Measurements from ENCODE around the gene ALOXE3. TPM values are rescaled to one million over a fixed set of nuclear protein-coding genes. Genes with fewer than 3 reads are reported as not detected.
A peak's percentile ranks its signal among the peaks of the same experiment; 100 is the strongest.

The ALOXE3 gene
- polyA plus RNA-seq, 3 donors: not detected

GRCh38 chr17:8153525-8153956, 35.2 kb upstream of the ALOXE3 start:
- H3K9me3 ChIP-seq (replicated peaks in 1 of 2; ENCODE audit: control insufficient read depth in 1 of 2, insufficient read depth in 1 of 2, low read length in 2 of 2): no peaks in the 10 kb centered on the region
- intact Hi-C loops (cut with micrococcal nuclease): loop anchor here in 1 of 2 donors (5.0 to 10.0 kb wide), 2 partner anchors 34 to 319 kb away; partner anchors contain the start of gene KDM6B
- Mint-ChIP-seq H3K9me3 (peaks cover 0 to 4% (median 0%) of the 10 kb centered on the region in 7 donors), H3K4me3 (peak overlapping the region in 1 of 2 donors; percentile 82), H3K4me1 (peaks cover 34% of the 10 kb centered on the region), H3K27ac (no peak overlapping the region), H3K27me3 (ENCODE audit: low read depth in 3 of 3) (peaks cover 0 to 12% (median 0%) of the 10 kb centered on the region in 3 donors), H3K36me3 (peaks cover 34 to 36% of the 10 kb centered on the region in 2 donors)
- peak overlapping the region; percentile 83 to 99 for H3K27ac ChIP-seq (ENCODE audit: low read depth in 1 of 2, low read length in 2 of 2)
- TF ChIP-seq CTCF (IDR thresholded peaks at IDR 0.05): no peak
- peak; percentile 73 to 88 (median 78) for DNase-seq
- peak overlapping the region; percentile 97 for H3K4me2 ChIP-seq (replicated peaks; ENCODE audit: extremely low read depth, low read length, poor library complexity, severe bottlenecking)
- peaks cover 65% of the 10 kb centered on the region for H4K20me1 ChIP-seq (ENCODE audit: insufficient read depth, low read length)
- H3K36me3 ChIP-seq (replicated peaks in 1 of 2; ENCODE audit: control insufficient read depth in 1 of 2, insufficient read depth in 2 of 2, low read length in 2 of 2): peaks cover 17 to 22% of the 10 kb centered on the region in 2 donors
- H3K79me2 ChIP-seq (ENCODE audit: insufficient read depth, low read length): peaks cover 26% of the 10 kb centered on the region
- peak overlapping the region; percentile 89 for H3K9ac ChIP-seq (ENCODE audit: insufficient read depth, low read length, poor library complexity, severe bottlenecking)
- H3K27me3 ChIP-seq (ENCODE audit: control insufficient read depth in 2 of 2, insufficient read depth in 2 of 2, low read length in 2 of 2): no peaks in the 10 kb centered on the region
- peaks cover 61 to 79% of the 10 kb centered on the region in 2 donors for H3K4me1 ChIP-seq (ENCODE audit: control insufficient read depth in 1 of 2, insufficient read depth in 2 of 2, low read length in 2 of 2)
- WGBS (ENCODE audit: insufficient coverage): 32% methylated on average over 8 of the region's 13 CpGs
- H2AFZ ChIP-seq (ENCODE audit: insufficient read depth, low read depth, low read length, poor library complexity, severe bottlenecking): no peak overlapping the region
- peak overlapping the region in 1 of 3 experiments; percentile 100 for H3K4me3 ChIP-seq (replicated peaks in 1 of 3; ENCODE audit: low read depth in 2 of 3, low read length in 3 of 3)

GRCh38 chr17:8153031-8153451, 34.7 kb upstream of the ALOXE3 start:
- Mint-ChIP-seq H3K36me3 (peaks cover 35 to 41% of the 10 kb centered on the region in 2 donors), H3K4me3 (peak overlapping the region; percentile 82 to 99), H3K4me1 (peaks cover 29% of the 10 kb centered on the region), H3K27me3 (ENCODE audit: low read depth in 3 of 3) (peaks cover 0 to 12% (median 0%) of the 10 kb centered on the region in 3 donors), H3K9me3 (peaks cover 0 to 4% (median 0%) of the 10 kb centered on the region in 7 donors), H3K27ac (no peak overlapping the region)
- Histone ChIP-seq H3K4me2 (replicated peaks; ENCODE audit: extremely low read depth, low read length, poor library complexity, severe bottlenecking) (peak overlapping the region; percentile 97), H2AFZ (ENCODE audit: insufficient read depth, low read depth, low read length, poor library complexity, severe bottlenecking) (no peak overlapping the region), H3K9ac (ENCODE audit: insufficient read depth, low read length, poor library complexity, severe bottlenecking) (no peak overlapping the region), H3K4me1 (ENCODE audit: control insufficient read depth in 1 of 2, insufficient read depth in 2 of 2, low read length in 2 of 2) (peaks cover 56 to 74% of the 10 kb centered on the region in 2 donors), H3K4me3 (replicated peaks in 1 of 3; ENCODE audit: low read depth in 2 of 3, low read length in 3 of 3) (peak overlapping the region in 1 of 3 experiments; percentile 100), H3K79me2 (ENCODE audit: insufficient read depth, low read length) (peaks cover 26% of the 10 kb centered on the region), H3K27me3 (ENCODE audit: control insufficient read depth in 2 of 2, insufficient read depth in 2 of 2, low read length in 2 of 2) (no peaks in the 10 kb centered on the region), H3K9me3 (replicated peaks in 1 of 2; ENCODE audit: control insufficient read depth in 1 of 2, insufficient read depth in 1 of 2, low read length in 2 of 2) (no peaks in the 10 kb centered on the region), H4K20me1 (ENCODE audit: insufficient read depth, low read length) (peaks cover 70% of the 10 kb centered on the region), H3K36me3 (replicated peaks in 1 of 2; ENCODE audit: control insufficient read depth in 1 of 2, insufficient read depth in 2 of 2, low read length in 2 of 2) (peaks cover 22 to 27% of the 10 kb centered on the region in 2 donors), H3K27ac (ENCODE audit: low read depth in 1 of 2, low read length in 2 of 2) (peak overlapping the region; percentile 83 to 99)
- TF ChIP-seq CTCF (IDR thresholded peaks at IDR 0.05): no peak
- peak in 1 of 3 donors; percentile 8 for DNase-seq
- intact Hi-C loops (cut with micrococcal nuclease): loop anchor here in 1 of 2 donors (5.0 to 10.0 kb wide), 2 partner anchors 34 to 318 kb away; partner anchors contain the start of gene KDM6B
- WGBS (ENCODE audit: insufficient coverage): 100% methylated on average over 4 of the region's 7 CpGs
